Keratinocyte (primary cell): ENCODE results near the gene IRF9.

Experiments used
- CTCF ChIP-seq, 3 experiments: IDR thresholded peaks in 1 of 3; conservative IDR thresholded peaks in 1 of 3; optimal IDR thresholded peaks in 1 of 3; 2 replicates in 2 of 3; 3 replicates in 1 of 3; pipeline versions ENCODE3 to v1.5.1; 2011; ENCODE audit warnings: low read length in 3 of 3, mild to moderate bottlenecking in 3 of 3, moderate library complexity in 2 of 3, control low read depth in 1 of 3, inconsistent platforms in 1 of 3; ENCODE audit not compliant: insufficient read depth in 2 of 3; ENCODE audit errors: extremely low read depth in 1 of 3
- EZH2 ChIP-seq: IDR thresholded peaks from one replicate; pipeline ENCODE4 v1.6.1; 2012; ENCODE audit warnings: inconsistent platforms, mild to moderate bottlenecking, low read length, moderate library complexity

GRCh38 chr14:24197056-24197450, 36.0 kb downstream of the IRF9 start:
- TF ChIP-seq CTCF (optimal IDR thresholded peaks at IDR 0.05 in 1 of 3, IDR thresholded peaks at IDR 0.05 in 1 of 3, conservative IDR thresholded peaks at IDR 0.05 in 1 of 3; ENCODE audit: extremely low read depth in 1 of 3, insufficient read depth in 2 of 3, low read length in 3 of 3): no peak
- TF ChIP-seq EZH2: no peak
